GM11168 (cell line): ENCODE measurements around the gene HIVEP3.
"Not testable (repeated sequence)": the region's sequence is repeated elsewhere in the genome, so short reads cannot be mapped to it uniquely, and the experiment has no call there.

Source experiments
- in situ Hi-C: fragments of 300-500 bp; cut with MboI; formaldehyde crosslinking; loops from one replicate; pipeline ENCODE4 v1.12.0; 2022; ENCODE audit warnings: low sequenced_read_pairs; ENCODE audit not compliant: unreplicated experiment

HIVEP3 gene

DNA sequence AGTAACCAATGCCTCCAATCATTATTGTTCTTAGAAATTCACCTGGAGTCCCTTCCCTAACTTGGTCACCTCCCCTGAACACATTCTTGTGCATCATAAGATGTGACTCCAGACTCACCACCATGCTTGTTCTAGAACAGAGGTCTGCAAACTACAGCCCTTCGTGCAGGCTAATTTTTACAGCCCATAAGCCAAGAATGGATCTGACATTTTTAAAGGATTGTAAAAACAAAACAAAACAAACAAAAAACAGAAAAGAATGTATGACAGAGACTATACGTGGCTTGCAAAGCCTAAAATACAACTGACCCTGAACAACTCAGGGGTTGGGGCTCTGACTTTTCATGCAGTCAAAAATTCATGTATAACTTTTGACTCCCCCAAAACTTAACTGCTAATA, 6.2 kb upstream of the HIVEP3 start:
- in situ Hi-C loops, result no loop called here

DNA sequence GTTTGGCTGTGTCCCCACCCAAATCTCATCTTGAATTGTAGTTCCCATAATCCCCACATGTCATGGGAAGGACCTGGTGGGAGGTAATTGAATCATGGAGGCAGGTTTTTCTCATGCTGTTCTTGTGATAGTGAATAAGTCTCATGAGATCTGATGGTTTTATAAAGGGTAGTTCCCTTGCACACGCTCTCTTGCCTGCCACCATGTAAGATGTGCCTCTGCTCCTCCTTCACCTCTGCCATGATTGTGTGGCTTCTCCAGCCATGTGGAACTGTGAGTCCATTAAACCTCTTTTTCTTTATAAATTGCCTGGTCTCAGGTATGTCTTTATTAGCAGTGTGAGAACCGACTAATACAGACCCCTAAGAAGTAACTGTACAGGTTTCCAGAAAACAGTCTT, 2.5 kb upstream of the HIVEP3 start:
- in situ Hi-C loops, result not testable (repeated sequence)

DNA sequence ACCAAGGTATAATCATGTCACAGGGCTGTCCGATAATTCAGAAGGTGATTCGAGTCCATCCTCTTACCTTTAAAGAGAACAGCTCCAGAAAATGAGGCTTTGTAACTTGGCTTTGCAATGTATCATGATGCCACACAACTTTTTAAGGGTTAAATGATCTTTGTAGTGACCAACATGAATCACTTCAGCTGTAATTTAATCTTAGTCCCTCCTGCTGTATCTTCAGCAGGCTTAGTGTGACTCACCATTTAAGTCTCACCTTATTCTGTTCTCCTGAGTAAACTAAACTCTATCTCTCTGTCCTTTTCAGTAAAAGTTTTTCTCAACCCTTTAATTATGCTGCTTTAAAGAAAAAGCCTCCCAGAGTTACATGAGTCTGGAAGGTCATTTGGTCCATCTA, 1.9 kb upstream of the HIVEP3 start:
- in situ Hi-C loops, result no loop called here

DNA sequence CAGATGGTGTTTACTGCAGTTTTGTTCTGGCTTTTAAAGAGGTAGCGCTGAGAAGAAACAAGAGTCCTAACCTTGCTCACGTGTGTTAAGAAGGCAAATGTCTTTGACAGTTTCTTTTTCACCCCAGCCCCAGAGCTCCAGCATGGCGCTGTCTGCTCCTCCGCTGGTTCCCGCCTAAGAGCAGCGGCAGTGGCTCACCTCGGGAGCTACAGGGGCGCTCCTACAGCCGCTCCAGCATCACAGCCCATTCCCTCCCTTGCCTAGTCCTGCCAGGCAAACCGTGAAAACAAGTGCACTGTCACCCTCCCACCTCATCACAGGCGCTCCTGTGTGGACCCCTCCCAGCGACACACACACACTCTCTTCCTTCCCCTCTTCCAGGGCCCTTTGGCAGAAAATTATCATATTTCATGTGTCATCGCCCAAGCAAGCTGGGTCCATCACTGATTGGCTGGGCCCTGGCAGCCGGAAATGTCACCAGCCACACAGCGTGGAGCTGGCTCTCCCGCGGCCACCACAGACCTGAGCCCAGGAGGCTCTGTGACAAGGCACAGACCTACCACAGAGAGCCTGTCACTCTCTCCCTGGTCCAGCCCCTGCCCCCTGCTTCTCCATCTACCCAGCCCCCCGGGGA, 1.2 kb upstream of the HIVEP3 start:
- in situ Hi-C loops, result no loop called here

DNA sequence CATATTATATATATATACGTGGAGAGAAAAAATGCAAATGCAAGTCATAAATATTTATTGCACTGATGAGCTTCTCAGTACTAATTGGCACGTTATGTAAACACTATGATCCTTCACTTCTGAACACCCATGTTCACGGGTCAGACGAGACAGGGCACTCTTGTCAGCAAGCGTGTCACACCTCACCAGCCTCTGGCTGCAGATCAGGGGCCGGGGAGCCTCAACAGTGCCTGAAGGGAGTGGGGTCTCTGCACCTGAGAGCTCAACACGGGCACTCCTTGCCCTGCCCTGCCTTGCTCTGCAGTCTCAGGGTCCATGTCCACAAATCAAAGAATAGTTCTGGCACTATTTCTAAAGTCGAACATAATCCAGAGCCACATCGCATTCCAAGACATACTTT, 409 bp upstream of the HIVEP3 start:
- in situ Hi-C loops, result no loop called here

DNA sequence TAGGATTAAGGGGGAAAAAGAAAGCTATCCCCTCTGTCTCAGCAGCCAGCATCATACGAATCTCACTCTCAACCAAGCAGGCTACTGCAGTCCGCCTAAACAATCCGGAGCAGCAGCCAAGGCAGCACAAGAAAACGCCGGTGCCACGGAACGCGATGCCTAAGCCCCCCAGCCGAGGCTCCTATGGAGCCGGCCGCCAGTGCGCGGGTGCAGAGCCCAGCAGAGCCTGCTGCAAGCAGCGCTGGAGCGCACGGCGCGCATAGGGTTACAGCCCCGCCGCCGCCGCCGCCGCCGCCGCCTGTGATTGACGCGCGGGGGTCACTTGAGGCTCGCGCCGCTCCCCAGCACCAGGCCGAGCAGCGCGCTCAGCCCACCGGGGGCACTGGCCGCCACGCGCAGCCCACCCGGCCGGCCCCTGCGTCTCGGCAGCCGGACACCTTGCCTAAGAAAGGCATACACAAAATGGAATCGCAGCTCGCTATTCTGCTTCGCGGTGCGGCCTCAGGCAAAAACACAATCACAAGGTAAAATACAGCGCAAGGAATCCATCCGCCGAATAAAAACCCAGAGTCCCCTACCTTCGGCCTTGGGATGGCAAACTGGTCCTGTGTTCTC, 780 bp downstream of the HIVEP3 start:
- in situ Hi-C loops, result no loop called here

DNA sequence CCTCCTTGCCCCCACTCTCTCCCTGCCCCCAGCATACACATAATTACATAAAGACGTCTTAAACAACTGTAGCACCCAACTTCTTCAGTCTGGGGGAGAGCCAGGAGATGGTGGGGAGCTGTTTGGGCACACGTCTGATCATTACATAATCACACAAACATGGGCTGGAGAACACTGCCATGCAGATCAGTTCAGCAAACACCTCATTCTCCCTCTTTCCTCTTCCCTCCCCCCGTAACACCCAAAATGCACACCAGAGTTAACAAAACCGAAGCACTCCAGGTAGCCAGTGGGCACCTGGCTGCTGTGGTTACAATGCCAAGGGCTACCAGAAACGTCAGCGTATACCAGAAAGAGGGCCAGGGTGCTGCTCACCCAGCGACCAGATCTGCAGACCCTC, 1.6 kb downstream of the HIVEP3 start:
- in situ Hi-C loops, result no loop called here

DNA sequence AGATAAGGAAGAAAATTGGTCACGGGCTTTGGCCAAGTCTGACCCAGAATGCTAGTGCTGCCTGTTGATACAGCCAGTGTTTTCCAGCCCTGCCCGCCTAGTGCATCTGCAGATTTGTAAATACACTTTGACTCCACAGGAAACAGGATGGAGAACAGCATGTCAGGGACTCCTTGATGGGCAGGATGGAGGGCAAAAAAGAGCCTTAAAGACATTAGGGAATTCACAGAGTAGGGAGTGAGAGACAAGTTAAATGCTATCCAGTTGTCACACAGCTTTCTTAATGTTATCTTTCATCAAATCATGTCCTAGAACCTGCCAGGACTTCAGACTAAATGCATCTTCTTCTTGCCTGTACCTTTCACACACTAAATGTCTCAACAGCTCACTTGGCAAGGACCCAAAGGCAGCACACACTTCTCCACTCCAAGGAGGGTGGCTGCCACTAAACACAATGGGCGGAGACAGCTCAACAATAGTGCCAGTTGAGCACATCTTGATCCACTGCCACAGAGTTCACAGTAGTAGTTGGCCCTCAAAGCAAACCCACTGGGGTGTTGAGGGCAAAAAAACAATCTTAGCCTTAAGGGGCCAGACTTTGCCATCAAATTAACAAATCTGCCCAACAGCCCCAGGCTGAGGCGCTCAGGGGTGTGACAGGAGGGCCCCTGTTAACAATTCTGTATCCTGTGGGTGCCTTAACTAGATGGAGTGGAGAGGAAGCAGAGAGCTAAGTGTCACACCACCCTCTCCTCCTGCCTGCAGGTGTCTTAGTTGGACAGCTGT, 2.7 kb downstream of the HIVEP3 start:
- in situ Hi-C loops, result no loop called here

DNA sequence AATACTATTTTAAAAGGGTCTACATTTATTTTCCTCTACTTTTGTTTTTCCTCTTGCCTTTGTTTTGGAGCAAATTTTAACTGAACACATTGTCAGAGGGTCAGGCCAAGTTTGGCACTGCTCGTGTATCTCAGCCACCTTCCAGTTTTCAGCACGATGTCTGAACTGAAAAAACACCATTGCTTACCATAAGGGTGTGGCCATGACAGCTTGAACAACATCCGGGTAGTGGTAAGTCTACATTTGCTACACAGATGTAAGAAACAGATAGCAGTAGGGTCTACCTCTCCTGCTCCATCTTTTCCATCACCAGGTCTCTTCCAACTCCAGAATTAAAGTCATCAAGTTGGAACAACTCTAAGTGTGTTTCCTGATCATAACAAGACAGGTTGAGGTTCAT, 4.2 kb downstream of the HIVEP3 start:
- in situ Hi-C loops, result no loop called here

DNA sequence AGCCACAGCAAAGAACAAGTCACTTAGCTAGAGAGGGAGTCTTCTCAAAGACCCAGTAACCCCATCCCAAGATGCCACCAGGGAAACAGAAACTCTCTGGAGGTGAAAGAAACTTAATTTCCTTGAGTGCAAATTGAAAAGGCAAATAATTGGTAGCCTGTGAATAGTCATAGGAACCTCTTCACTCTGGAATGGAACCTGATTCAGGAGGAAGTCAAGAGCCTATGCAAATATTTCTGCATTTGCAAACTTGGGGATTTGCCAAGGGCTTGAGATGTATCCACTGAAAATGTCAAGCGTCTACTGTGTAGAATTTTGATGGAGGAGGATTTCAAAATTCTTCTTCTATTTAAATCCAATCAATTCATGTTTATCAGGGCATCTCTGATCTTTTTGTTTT, 5.7 kb downstream of the HIVEP3 start:
- in situ Hi-C loops, result no loop called here

DNA sequence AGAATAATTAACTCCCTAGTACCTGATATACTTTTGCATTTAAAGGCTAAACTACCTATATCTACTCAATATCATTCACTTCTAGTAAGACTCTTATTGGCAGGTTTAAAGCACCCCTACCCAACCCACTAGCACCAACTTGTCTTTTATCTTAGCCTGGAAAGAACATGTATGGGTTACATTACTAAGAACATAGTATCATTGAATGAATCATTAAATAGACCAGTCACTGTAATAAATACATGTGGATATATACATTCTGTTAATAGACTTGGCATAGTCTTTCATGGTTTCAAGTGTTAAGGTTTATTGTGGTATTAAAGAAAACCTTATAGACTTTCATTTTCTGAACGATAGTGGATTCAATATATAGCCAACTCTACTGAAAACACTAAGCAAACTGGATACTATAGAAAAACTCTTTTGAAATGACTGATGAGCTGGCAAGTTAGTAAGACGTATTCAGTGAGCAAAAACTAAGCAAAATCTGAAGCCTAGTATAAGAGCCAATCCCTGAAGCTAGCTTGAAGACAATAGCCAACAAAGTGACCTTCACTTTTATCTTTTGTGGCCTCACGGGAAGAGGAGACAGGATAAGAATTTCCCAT, 10.3 kb downstream of the HIVEP3 start:
- in situ Hi-C loops, result no loop called here

DNA sequence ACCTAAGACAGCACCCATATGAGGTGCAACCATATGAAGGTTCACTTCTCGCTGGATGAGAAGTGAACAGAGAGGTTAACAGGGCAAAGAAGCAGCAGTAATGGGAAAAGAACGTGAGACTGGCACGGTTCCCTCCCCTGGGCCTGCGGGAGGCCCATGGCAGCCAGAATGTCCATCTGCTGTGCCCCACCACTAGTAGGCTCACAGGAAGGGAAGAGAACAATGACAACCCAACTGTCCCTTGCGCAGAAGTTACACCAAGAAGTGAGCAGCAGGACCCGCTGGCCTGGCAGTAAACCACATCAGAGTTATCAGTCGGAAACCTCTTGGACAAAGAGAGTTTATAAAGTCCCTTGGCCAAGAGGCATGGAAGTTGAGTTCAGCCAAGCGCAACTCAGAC, 11.3 kb downstream of the HIVEP3 start:
- in situ Hi-C loops, result no loop called here

DNA sequence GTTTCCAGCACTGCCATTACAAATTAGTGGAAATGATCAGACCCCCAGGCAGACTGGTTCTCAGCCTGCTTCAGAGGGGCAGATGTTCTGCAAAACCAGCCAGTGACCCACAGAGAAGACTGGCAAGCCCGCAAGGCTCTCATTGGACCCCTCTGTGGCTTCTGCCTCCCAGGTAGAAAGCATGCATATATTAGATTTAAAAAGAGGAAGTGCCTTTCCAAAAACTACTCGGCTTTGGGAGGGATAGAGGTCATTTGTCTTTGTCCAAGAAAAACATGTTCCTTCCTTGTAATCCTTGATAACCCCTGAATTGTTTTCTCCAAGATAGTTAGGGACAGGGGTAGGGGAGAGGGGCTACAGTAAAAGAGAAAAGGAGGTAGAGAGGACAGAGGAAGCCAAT, 11.8 kb downstream of the HIVEP3 start:
- in situ Hi-C loops, result no loop called here

DNA sequence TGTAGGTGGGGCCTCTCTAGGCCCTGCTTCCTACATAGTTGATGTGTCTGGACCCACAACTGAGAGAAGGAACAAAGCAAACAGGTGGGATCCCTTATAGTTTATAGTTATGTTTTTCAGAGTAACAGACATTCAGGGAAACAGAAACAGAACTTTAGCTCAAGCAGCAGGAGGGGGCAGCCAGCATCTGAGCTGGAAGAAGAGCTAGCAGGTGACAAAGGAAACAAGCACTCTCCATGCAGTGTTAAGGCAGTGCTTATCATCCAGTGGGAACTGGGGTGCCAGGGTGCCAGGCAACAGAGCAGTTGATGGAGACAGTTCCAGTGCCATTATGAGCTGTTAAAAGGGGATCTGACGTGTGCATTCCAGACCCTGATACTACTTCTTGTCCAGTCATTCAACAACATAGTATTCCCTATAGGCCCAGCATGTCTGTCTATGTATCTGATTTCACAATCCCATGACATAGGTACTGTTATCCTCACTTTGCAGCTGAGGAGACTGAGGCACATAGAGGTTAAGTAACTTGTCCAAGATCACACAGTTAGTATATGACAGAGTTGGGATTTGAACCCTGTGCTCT, 13.5 kb downstream of the HIVEP3 start:
- in situ Hi-C loops, result no loop called here

DNA sequence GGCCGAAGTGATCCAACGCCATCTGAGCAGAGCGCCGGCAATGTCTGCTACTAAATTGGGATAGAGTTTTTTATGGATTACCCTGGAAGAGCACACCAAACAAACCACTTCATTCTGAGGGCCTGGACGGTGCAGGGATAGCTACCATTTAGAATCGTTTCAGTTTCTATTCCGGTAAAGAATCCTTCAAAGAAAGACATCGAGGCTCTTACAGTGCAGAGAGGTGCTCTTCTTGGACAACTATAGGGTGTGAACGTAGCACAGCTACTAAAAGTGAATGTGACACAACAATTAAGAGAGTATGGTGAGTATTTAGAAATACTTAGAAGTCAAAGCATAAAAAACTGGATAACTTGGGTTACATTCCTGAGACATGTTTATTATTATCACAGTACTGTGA, 16.1 kb downstream of the HIVEP3 start:
- in situ Hi-C loops, result no loop called here

DNA sequence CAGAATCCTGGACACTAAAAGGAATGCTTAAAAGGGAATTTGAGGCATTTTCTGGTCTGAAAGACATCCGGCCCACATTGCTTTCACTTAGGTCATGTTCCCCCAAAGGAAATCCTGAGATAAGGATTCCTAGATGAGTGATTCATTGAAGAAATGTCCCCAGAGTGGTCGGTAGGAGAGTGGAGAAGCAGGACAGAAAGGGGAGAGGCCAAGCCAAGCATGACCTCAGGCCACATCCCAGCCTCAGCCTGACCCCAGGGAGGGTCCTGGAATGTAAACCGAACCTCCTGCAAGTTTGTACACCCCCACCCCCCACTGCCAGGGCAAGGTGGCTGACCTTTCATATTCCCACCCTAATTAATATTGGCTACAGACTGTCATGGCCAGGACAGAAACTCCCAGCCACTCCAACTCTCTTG, 16.6 kb downstream of the HIVEP3 start:
- in situ Hi-C loops, result no loop called here

DNA sequence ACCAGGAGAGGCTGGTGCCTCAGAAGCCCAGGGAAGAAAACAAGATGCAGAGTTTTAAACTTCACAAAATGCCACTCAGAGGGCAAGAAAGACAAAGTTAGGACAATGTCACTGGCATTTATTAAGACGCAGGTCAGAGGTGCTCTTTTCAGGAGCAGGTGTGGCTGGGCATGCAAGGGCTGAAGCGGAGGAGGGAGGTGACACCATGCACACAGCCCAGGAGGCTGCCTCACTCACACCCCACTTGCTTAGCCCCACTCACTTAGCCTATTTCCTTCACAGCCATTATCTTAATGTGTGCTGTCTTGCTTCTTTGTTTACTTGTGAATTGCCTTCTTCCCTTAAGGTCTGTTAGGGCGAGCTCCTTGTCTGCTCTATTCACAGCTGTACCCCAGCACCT, 17.2 kb downstream of the HIVEP3 start:
- in situ Hi-C loops, result no loop called here

DNA sequence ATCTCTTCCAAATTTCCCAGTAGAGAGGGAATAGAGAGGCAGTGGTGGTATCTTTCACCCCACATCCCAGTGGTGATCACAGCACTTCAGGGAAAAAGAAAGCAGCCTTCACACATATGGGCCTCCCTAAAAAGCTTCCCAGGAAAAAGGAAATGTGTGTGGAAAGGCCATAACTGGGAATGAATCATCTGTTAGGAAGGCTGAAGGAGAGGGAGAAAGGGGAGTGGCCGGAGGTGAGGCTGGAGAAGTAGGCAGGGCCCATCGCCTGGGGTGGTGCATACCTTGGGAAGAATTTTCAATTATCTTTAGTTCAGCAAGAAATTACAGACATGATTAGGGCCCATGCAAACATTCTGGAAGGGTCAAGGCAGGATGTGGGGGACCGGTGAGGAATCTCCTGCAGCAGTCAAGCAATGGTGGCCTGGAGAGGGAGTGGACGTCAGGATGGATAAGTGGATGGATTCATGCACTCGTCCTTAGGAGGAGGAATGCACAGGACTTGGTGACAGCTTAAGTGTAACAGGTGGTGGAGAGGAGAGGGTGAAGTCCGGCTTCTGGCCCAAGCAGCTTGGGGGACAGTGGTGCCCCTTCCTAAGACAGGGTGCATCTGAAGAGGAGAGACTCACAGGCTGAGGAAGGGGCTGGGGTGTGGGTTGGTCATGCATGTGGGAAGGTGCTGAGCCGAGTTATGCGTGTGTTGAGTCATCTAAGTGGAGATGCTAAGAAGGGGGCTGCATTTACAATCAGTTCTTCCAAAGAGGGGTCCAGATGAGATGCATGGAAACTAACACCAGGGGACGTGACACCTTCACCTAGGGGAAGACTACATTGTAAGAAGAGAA, 17.9 kb downstream of the HIVEP3 start:
- in situ Hi-C loops, result no loop called here

DNA sequence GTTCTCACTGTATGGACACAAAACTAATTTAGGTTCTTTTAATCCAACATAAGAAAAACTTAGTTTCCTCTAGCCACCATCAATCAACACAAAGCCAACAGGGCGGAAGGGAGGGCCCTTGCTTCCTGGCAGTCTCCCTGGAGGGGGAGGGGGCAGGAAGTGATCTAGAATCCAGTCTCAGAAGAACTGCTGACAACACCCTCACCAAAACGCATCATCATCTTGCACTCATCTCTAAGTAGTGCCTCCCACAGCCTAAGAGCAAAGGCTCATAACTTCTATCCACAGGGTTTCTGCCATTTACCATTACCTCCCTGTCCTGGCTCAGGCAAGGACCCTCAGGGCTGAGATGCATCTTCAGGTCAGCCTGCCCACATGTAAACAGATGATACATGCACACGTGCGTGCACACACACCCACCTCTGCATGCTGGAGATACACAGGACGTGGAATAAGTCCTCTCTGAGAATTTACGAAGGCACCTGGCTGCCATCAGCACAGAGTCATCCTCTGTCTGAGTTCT, 20.5 kb downstream of the HIVEP3 start:
- in situ Hi-C loops, result loop anchor here (10.0 kb wide), 1 partner anchor 323 kb away; no protein-coding TSS in a partner anchor

DNA sequence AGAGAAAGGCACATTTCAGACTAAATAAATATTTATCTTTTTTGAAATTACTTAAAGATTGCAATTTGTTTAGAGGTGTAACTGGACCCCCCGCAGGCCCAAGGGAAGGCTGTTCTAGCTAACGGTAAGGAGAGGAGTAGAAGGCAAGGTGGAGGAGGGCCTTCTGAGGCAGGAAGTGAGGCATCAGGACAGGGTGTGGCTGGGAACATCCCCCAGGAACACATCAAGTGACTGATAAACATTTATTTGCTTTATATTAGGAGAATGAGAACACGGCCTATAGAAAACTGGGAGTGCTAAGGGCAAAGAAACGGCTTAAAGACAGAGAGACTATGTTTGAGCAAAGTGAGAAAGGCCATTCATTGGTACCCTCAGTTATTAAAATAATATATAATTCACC, 23.2 kb downstream of the HIVEP3 start:
- in situ Hi-C loops, result loop anchor here (10.0 kb wide), 1 partner anchor 321 kb away; no protein-coding TSS in a partner anchor
